Heart left ventricle (tissue), 13 donors: ENCODE measurements around the gene COL1A1.

Experiments used
- POLR2A ChIP-seq, 2 donors: fragments of 450-650 bp; IDR thresholded peaks; one replicate each; pipeline ENCODE4 v1.6.1; 2017; ENCODE audit warnings: antibody characterized with exemption in 2 of 2, mild to moderate bottlenecking in 2 of 2, moderate library complexity in 2 of 2
- TF ChIP-seq, protein P1 (sequence below), 12 donors: fragments of 200-600 bp; sonication (generic) in 4 of 12; IDR thresholded peaks; one replicate each; pipeline versions ENCODE4 v1.5.0 to v1.8.0; 2018 to 2022; ENCODE audit warnings: antibody characterized with exemption in 12 of 12, mild to moderate bottlenecking in 5 of 12
- donor health status: ischemic (EF 13 %, LVEDD 7.1; RV severe dilation, severe dysfunction).
- donor health status: DM: no; HTN: yes; CAD: no.
- donor health status: DM: no; HTN: no; CAD: no.
- donor health status: ischemic (EF 25% LVEDD 6.9; RV normal size, moderate dysfunction).
- donor health status: ischemic (EF 25% LVEDD 5.7; RV mildly dilated, moderate dysfunction).
- donor health status: ischemic (EF 35%, LVEDD 5.7; RV mildly dilated, moderate dysfunction).
- donor health status: nonischemic (EF 11% LVEDD 7.7; RV severe dilation, severe dysfunction).
- donor health status: DM: yes; HTN: yes; CAD: no.
- donor health status: PGD.
- donor health status: ischemic (EF 29% LVEDD 5.4; RV normal size, mild dysfunction).
- donor health status: nonischemic (EF 23%, LVEDD 6.1; RV moderate dilation, normal function).

DNA sequence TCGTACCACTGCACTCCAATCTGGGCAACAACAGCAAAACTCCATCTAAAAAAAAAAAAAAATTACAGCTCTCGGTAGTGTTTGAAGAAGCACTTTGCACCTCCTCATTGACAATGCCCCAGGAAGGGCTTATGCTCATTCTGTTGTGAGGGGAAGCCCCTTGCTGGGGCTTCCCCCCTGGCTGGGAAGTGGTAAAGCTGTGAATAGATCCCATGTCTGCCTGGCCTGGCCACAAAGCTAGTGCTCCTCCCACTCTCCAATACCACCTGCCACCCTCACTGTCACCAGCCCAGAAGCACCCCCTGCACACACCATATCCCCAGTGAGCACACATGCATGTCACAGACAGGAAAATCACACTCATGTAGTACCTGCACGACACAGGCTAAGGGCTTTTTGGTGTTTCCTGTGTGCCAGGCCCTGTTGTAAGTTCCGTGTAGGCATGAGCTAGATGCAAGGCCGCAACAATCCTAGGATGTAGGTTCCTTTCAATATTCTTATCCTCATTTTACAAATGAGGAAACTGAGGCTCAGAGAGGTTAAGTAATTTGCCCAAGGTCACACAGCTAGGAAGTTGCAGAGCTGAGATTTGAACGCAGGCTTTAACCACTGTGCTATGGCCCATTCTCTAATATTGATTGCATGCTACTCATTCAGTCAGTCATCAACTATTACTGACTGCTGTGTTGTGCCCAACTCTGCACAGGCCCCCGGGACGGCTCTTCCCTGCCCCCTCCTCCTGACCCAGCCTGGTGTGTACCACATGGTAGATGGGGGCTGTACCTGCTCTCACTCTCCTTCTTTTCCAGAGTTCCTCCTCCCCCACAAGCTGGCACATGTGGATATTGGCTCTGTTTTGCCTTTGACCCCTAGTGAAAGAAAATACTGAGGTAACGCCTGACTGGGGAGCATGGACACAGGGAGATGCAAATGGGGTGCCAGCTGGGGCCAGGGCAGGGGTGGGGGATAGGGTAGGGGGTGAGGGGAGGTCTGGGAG is 11.9 kb upstream of the COL1A1 start:
- TF ChIP-seq POLR2A (IDR thresholded peaks at IDR 0.05): no peak
- TF ChIP-seq, protein P1, sequence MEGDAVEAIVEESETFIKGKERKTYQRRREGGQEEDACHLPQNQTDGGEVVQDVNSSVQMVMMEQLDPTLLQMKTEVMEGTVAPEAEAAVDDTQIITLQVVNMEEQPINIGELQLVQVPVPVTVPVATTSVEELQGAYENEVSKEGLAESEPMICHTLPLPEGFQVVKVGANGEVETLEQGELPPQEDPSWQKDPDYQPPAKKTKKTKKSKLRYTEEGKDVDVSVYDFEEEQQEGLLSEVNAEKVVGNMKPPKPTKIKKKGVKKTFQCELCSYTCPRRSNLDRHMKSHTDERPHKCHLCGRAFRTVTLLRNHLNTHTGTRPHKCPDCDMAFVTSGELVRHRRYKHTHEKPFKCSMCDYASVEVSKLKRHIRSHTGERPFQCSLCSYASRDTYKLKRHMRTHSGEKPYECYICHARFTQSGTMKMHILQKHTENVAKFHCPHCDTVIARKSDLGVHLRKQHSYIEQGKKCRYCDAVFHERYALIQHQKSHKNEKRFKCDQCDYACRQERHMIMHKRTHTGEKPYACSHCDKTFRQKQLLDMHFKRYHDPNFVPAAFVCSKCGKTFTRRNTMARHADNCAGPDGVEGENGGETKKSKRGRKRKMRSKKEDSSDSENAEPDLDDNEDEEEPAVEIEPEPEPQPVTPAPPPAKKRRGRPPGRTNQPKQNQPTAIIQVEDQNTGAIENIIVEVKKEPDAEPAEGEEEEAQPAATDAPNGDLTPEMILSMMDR (IDR thresholded peaks at IDR 0.05): no peak
